ENCODE data around the gene RBFOX2.

RBFOX2 gene

GRCh38 chr22:35966314-35967045 lies 62.1 kb downstream of the RBFOX2 start:
- Histone ChIP-seq H3K9me3 (ENCODE audit: control insufficient read depth, low read depth, low read length) (no peaks in the 10 kb centered on the region), H3K4me1 (ENCODE audit: control insufficient read depth, low read depth, low read length) (peaks cover 16% of the 10 kb centered on the region), H3K27me3 (ENCODE audit: control insufficient read depth, insufficient read depth, low read length) (no peaks in the 10 kb centered on the region), H3K9ac (ENCODE audit: low read length) (no peak overlapping the region), H3K36me3 (ENCODE audit: control insufficient read depth, low read depth, low read length) (no peaks in the 10 kb centered on the region), H3K27ac (ENCODE audit: low read length) (no peak overlapping the region), H3K4me3 (ENCODE audit: low read length) (no peak overlapping the region)

- Histone ChIP-seq H3K4me3 (ENCODE audit: low read length) (no peak overlapping the region), H3K27me3 (ENCODE audit: control insufficient read depth, insufficient read depth, low read length) (no peaks in the 10 kb centered on the region), H3K36me3 (ENCODE audit: control insufficient read depth, low read depth, low read length) (no peaks in the 10 kb centered on the region), H3K9ac (ENCODE audit: low read length) (no peak overlapping the region), H3K27ac (ENCODE audit: low read length) (no peak overlapping the region), H3K4me1 (ENCODE audit: control insufficient read depth, low read depth, low read length) (peaks cover 31% of the 10 kb centered on the region), H3K9me3 (ENCODE audit: control insufficient read depth, low read depth, low read length) (no peaks in the 10 kb centered on the region)
These were observed 65.3 kb downstream of the RBFOX2 start for GRCh38 chr22:35963237-35963810.

GRCh38 chr22:35961480-35962295 lies 66.9 kb downstream of the RBFOX2 start:
- Histone ChIP-seq H3K4me1 (ENCODE audit: control insufficient read depth, low read depth, low read length) (peaks cover 31% of the 10 kb centered on the region), H3K27ac (ENCODE audit: low read length) (peak overlapping the region; percentile 84), H3K9me3 (ENCODE audit: control insufficient read depth, low read depth, low read length) (no peaks in the 10 kb centered on the region), H3K27me3 (ENCODE audit: control insufficient read depth, insufficient read depth, low read length) (no peaks in the 10 kb centered on the region), H3K4me3 (ENCODE audit: low read length) (peak overlapping the region; percentile 41), H3K9ac (ENCODE audit: low read length) (peak overlapping the region; percentile 23), H3K36me3 (ENCODE audit: control insufficient read depth, low read depth, low read length) (no peaks in the 10 kb centered on the region)

- H3K27me3 ChIP-seq (ENCODE audit: control insufficient read depth, insufficient read depth, low read length) = no peaks in the 10 kb centered on the region
- H3K9ac ChIP-seq (ENCODE audit: low read length) = peak overlapping the region; percentile 23
- H3K4me3 ChIP-seq (ENCODE audit: low read length) = peak overlapping the region; percentile 41
- no peaks in the 10 kb centered on the region for H3K9me3 ChIP-seq (ENCODE audit: control insufficient read depth, low read depth, low read length)
- H3K36me3 ChIP-seq (ENCODE audit: control insufficient read depth, low read depth, low read length) = no peaks in the 10 kb centered on the region
- peak overlapping the region; percentile 70 for H3K27ac ChIP-seq (ENCODE audit: low read length)
- H3K4me1 ChIP-seq (ENCODE audit: control insufficient read depth, low read depth, low read length) = peaks cover 31% of the 10 kb centered on the region
These were observed 67.8 kb downstream of the RBFOX2 start for GRCh38 chr22:35960854-35961253.

- Histone ChIP-seq H3K9ac (ENCODE audit: low read length) (no peak overlapping the region), H3K4me3 (ENCODE audit: low read length) (no peak overlapping the region), H3K36me3 (ENCODE audit: control insufficient read depth, low read depth, low read length) (no peaks in the 10 kb centered on the region), H3K9me3 (ENCODE audit: control insufficient read depth, low read depth, low read length) (no peaks in the 10 kb centered on the region), H3K4me1 (ENCODE audit: control insufficient read depth, low read depth, low read length) (peaks cover 29% of the 10 kb centered on the region), H3K27ac (ENCODE audit: low read length) (no peak overlapping the region), H3K27me3 (ENCODE audit: control insufficient read depth, insufficient read depth, low read length) (no peaks in the 10 kb centered on the region)
These were observed 69.4 kb downstream of the RBFOX2 start for GRCh38 chr22:35959121-35959800.

GRCh38 chr22:35958334-35958733 lies 70.3 kb downstream of the RBFOX2 start:
- H3K4me1 ChIP-seq (ENCODE audit: control insufficient read depth, low read depth, low read length) = peaks cover 29% of the 10 kb centered on the region
- no peaks in the 10 kb centered on the region for H3K9me3 ChIP-seq (ENCODE audit: control insufficient read depth, low read depth, low read length)
- H3K27me3 ChIP-seq (ENCODE audit: control insufficient read depth, insufficient read depth, low read length) = no peaks in the 10 kb centered on the region
- no peaks in the 10 kb centered on the region for H3K36me3 ChIP-seq (ENCODE audit: control insufficient read depth, low read depth, low read length)
- no peak overlapping the region for H3K9ac ChIP-seq (ENCODE audit: low read length)
- no peak overlapping the region for H3K27ac ChIP-seq (ENCODE audit: low read length)
- H3K4me3 ChIP-seq (ENCODE audit: low read length) = no peak overlapping the region

- Histone ChIP-seq H3K4me1 (ENCODE audit: control insufficient read depth, low read depth, low read length) (peaks cover 25% of the 10 kb centered on the region), H3K4me3 (ENCODE audit: low read length) (no peak overlapping the region), H3K27me3 (ENCODE audit: control insufficient read depth, insufficient read depth, low read length) (no peaks in the 10 kb centered on the region), H3K9me3 (ENCODE audit: control insufficient read depth, low read depth, low read length) (no peaks in the 10 kb centered on the region), H3K36me3 (ENCODE audit: control insufficient read depth, low read depth, low read length) (no peaks in the 10 kb centered on the region), H3K9ac (ENCODE audit: low read length) (no peak overlapping the region), H3K27ac (ENCODE audit: low read length) (no peak overlapping the region)
These were observed 71.0 kb downstream of the RBFOX2 start for GRCh38 chr22:35957589-35957988.

GRCh38 chr22:35956850-35957249 lies 71.8 kb downstream of the RBFOX2 start:
- H3K9ac ChIP-seq (ENCODE audit: low read length) = no peak overlapping the region
- H3K4me3 ChIP-seq (ENCODE audit: low read length) = no peak overlapping the region
- peaks cover 19% of the 10 kb centered on the region for H3K4me1 ChIP-seq (ENCODE audit: control insufficient read depth, low read depth, low read length)
- no peaks in the 10 kb centered on the region for H3K27me3 ChIP-seq (ENCODE audit: control insufficient read depth, insufficient read depth, low read length)
- no peak overlapping the region for H3K27ac ChIP-seq (ENCODE audit: low read length)
- H3K36me3 ChIP-seq (ENCODE audit: control insufficient read depth, low read depth, low read length) = no peaks in the 10 kb centered on the region
- H3K9me3 ChIP-seq (ENCODE audit: control insufficient read depth, low read depth, low read length) = no peaks in the 10 kb centered on the region

- H3K9ac ChIP-seq (ENCODE audit: low read length) = no peak overlapping the region
These were observed 73.1 kb downstream of the RBFOX2 start for GRCh38 chr22:35955546-35955945.

GRCh38 chr22:35952576-35952975 lies 76.0 kb downstream of the RBFOX2 start:
- no peak overlapping the region for H3K9ac ChIP-seq (ENCODE audit: low read length)
- H3K9me3 ChIP-seq (ENCODE audit: control insufficient read depth, low read depth, low read length) = no peaks in the 10 kb centered on the region
- H3K4me1 ChIP-seq (ENCODE audit: control insufficient read depth, low read depth, low read length) = no peaks in the 10 kb centered on the region
- no peaks in the 10 kb centered on the region for H3K36me3 ChIP-seq (ENCODE audit: control insufficient read depth, low read depth, low read length)
- H3K27ac ChIP-seq (ENCODE audit: low read length) = no peak overlapping the region
- no peaks in the 10 kb centered on the region for H3K27me3 ChIP-seq (ENCODE audit: control insufficient read depth, insufficient read depth, low read length)
- H3K4me3 ChIP-seq (ENCODE audit: low read length) = no peak overlapping the region

More at GRCh38 chr22:35955546-35955945, 73.1 kb downstream of the RBFOX2 start:
- H3K27me3 ChIP-seq (ENCODE audit: control insufficient read depth, insufficient read depth, low read length) = no peaks in the 10 kb centered on the region
- H3K27ac ChIP-seq (ENCODE audit: low read length) = no peak overlapping the region
- H3K36me3 ChIP-seq (ENCODE audit: control insufficient read depth, low read depth, low read length) = no peaks in the 10 kb centered on the region
- peaks cover 7% of the 10 kb centered on the region for H3K4me1 ChIP-seq (ENCODE audit: control insufficient read depth, low read depth, low read length)
- no peak overlapping the region for H3K4me3 ChIP-seq (ENCODE audit: low read length)
- no peaks in the 10 kb centered on the region for H3K9me3 ChIP-seq (ENCODE audit: control insufficient read depth, low read depth, low read length)

- Histone ChIP-seq H3K9me3 (ENCODE audit: control insufficient read depth, low read depth, low read length) (no peaks in the 10 kb centered on the region), H3K4me3 (ENCODE audit: low read length) (no peak overlapping the region), H3K27me3 (ENCODE audit: control insufficient read depth, insufficient read depth, low read length) (no peaks in the 10 kb centered on the region), H3K4me1 (ENCODE audit: control insufficient read depth, low read depth, low read length) (no peaks in the 10 kb centered on the region), H3K36me3 (ENCODE audit: control insufficient read depth, low read depth, low read length) (no peaks in the 10 kb centered on the region), H3K9ac (ENCODE audit: low read length) (no peak overlapping the region), H3K27ac (ENCODE audit: low read length) (no peak overlapping the region)
These were observed 78.4 kb downstream of the RBFOX2 start for GRCh38 chr22:35950262-35950661.
